CD14-positive monocyte (primary cell): ENCODE measurements around the gene MLXIP. TPM values are rescaled to one million over a fixed set of nuclear protein-coding genes. Genes with fewer than 3 reads are reported as not detected.

Experiments used
- DNase-seq, 3 donors: peaks; one replicate each; pipeline ENCODE4 v3.0.0-alpha.2; 2011 to 2022
- H2AFZ ChIP-seq: 2 replicates; pipeline ENCODE4 v1.6.0; 2012; ENCODE audit warnings: mild to moderate bottlenecking, low read depth, low read length, inconsistent platforms; ENCODE audit not compliant: insufficient read depth, poor library complexity, severe bottlenecking
- H3K27ac ChIP-seq, 2 donors: 1 replicate in 1 of 2; 2 replicates in 1 of 2; pipeline ENCODE4 v1.5.1; 2012 to 2013; ENCODE audit warnings: low read length in 2 of 2, control low read depth in 1 of 2, inconsistent platforms in 1 of 2, low read depth in 1 of 2, mild to moderate bottlenecking in 1 of 2
- H3K27me3 ChIP-seq, 2 donors: one replicate each; pipeline versions ENCODE4 v1.6.0 to v1.6.1; 2011 to 2013; ENCODE audit warnings: low read length in 2 of 2; ENCODE audit not compliant: control insufficient read depth in 2 of 2, insufficient read depth in 2 of 2
- H3K36me3 ChIP-seq, 2 donors: replicated peaks in 1 of 2; 1 replicate in 1 of 2; 2 replicates in 1 of 2; pipeline versions ENCODE4 v1.5.1 to v1.6.1; 2012 to 2013; ENCODE audit warnings: low read length in 2 of 2, control low read depth in 1 of 2, inconsistent platforms in 1 of 2, mild to moderate bottlenecking in 1 of 2; ENCODE audit not compliant: insufficient read depth in 2 of 2, control insufficient read depth in 1 of 2
- H3K4me1 ChIP-seq, 2 donors: 1 replicate in 1 of 2; 2 replicates in 1 of 2; pipeline versions ENCODE4 v1.5.1 to v1.6.1; 2012 to 2013; ENCODE audit warnings: low read length in 2 of 2, control low read depth in 1 of 2, inconsistent platforms in 1 of 2, mild to moderate bottlenecking in 1 of 2, moderate library complexity in 1 of 2; ENCODE audit not compliant: insufficient read depth in 2 of 2, control insufficient read depth in 1 of 2
- H3K4me2 ChIP-seq: replicated peaks from 2 replicates; pipeline ENCODE3; 2012; ENCODE audit warnings: low read length, moderate library complexity, mild to moderate bottlenecking; ENCODE audit not compliant: poor library complexity, severe bottlenecking; ENCODE audit errors: extremely low read depth
- H3K4me3 ChIP-seq, 3 experiments: fragments of 200-600 bp in 1 of 3; sonication (generic) in 1 of 3; replicated peaks in 1 of 3; 1 replicate in 2 of 3; 2 replicates in 1 of 3; pipeline ENCODE4 v1.5.1; 2011 to 2013; ENCODE audit warnings: low read length in 3 of 3, mild to moderate bottlenecking in 3 of 3, control low read depth in 2 of 3, low read depth in 2 of 3, inconsistent platforms in 1 of 3, moderate library complexity in 1 of 3
- H3K79me2 ChIP-seq: 2 replicates; pipeline ENCODE4 v1.6.0; 2012; ENCODE audit warnings: mild to moderate bottlenecking, control low read depth, inconsistent platforms, low read length, moderate library complexity; ENCODE audit not compliant: insufficient read depth
- H3K9ac ChIP-seq: 2 replicates; pipeline ENCODE4 v1.6.0; 2017; ENCODE audit warnings: low read length, mild to moderate bottlenecking; ENCODE audit not compliant: insufficient read depth, poor library complexity, severe bottlenecking
- H3K9me3 ChIP-seq, 2 donors: replicated peaks in 1 of 2; 1 replicate in 1 of 2; 2 replicates in 1 of 2; pipeline versions ENCODE4 v1.5.1 to v1.6.1; 2012 to 2013; ENCODE audit warnings: low read length in 2 of 2, control low read depth in 1 of 2; ENCODE audit not compliant: control insufficient read depth in 1 of 2, insufficient read depth in 1 of 2
- H4K20me1 ChIP-seq: 2 replicates; pipeline ENCODE4 v1.6.0; 2012; ENCODE audit warnings: mild to moderate bottlenecking, low read length, control low read depth, moderate library complexity; ENCODE audit not compliant: insufficient read depth
- H3K27ac Mint-ChIP-seq, 7 donors: one replicate each; pipeline ENCODE4 v1.8.0; 2020; ENCODE audit warnings: mild to moderate bottlenecking in 7 of 7, mixed read lengths in 7 of 7, moderate library complexity in 6 of 7, inconsistent platforms in 2 of 7
- H3K27me3 Mint-ChIP-seq, 3 donors: one replicate each; pipeline ENCODE4 v1.8.0; 2021 to 2022; ENCODE audit warnings: low read depth in 3 of 3, mild to moderate bottlenecking in 3 of 3, mixed read lengths in 3 of 3, moderate library complexity in 3 of 3, inconsistent platforms in 1 of 3
- H3K36me3 Mint-ChIP-seq, 2 donors: one replicate each; pipeline ENCODE4 v1.8.0; 2020; ENCODE audit warnings: mixed read lengths in 2 of 2, inconsistent platforms in 1 of 2, mild to moderate bottlenecking in 1 of 2
- H3K4me1 Mint-ChIP-seq: one replicate; pipeline ENCODE4 v1.8.0; 2020; ENCODE audit warnings: mild to moderate bottlenecking, mixed read lengths
- H3K4me3 Mint-ChIP-seq, 2 donors: one replicate each; pipeline ENCODE4 v1.8.0; 2020; ENCODE audit warnings: mild to moderate bottlenecking in 2 of 2, mixed read lengths in 2 of 2, moderate library complexity in 1 of 2
- H3K9me3 Mint-ChIP-seq, 7 donors: one replicate each; pipeline ENCODE4 v1.8.0; 2020 to 2022; ENCODE audit warnings: mixed read lengths in 7 of 7, mild to moderate bottlenecking in 6 of 7, moderate library complexity in 6 of 7, inconsistent platforms in 2 of 7
- CTCF ChIP-seq: fragments of 200-600 bp; IDR thresholded peaks from one replicate; pipeline ENCODE4 v1.8.0; 2022; ENCODE audit warnings: antibody characterized with exemption, mild to moderate bottlenecking
- WGBS: methylation state at CpG from one replicate; pipeline ENCODE4 v1.1.5; 2013; ENCODE audit warnings: missing lambda C conversion rate; ENCODE audit not compliant: insufficient coverage; 5-methylcytosine and 5-hydroxymethylcytosine counted together
- intact Hi-C, 2 donors: fragments of 100-400 bp; cut with micrococcal nuclease; formaldehyde crosslinking; loops; one replicate each; pipeline versions ENCODE4 v1.15.0 to v1.15.1; 2023
- polyA plus RNA-seq, 3 donors: library from polyadenylated mRNA; depleted of rRNA in 1 of 3; unstranded in 2 of 3; stranded (reverse) in 1 of 3; fragments of 300-500 nt in 2 of 3; fragments of >200 nt in 1 of 3; fragmentation: Illumina TruSeq in 2 of 3; gene quantifications; 1 replicate in 2 of 3; 2 replicates in 1 of 3; pipeline ENCODE4 v1.2.3, GENCODE V29; 2012 to 2021

The MLXIP gene
- polyA plus RNA-seq, 3 donors, result 4.5 to 44.8 (median 4.6) TPM

DNA sequence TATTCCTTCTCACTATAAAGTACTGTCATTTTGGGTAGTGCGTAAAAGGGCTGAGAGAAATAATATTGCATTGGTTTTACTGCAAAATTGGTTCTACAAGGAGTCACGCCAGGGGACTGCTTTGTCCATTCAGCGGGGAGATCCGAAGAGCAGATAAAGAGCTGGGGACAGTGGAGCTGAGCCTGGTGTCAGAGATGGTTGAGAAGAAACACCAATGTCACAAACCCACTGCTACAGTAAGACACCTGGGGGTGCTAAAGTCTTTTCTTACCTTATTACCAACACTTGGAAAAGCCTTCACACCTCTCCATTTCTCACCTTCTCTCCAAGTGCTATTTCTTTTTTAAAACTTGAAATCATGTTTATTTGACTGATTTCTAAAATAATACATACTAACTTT is 81.3 kb downstream of the MLXIP start:
- Histone ChIP-seq H3K9ac (no peak overlapping the region), H3K27ac (no peak overlapping the region), H3K36me3 (no peaks in the 10 kb centered on the region), H3K4me1 (no peaks in the 10 kb centered on the region), H3K79me2 (no peaks in the 10 kb centered on the region), H2AFZ (no peak overlapping the region), H3K4me2 (no peak overlapping the region), H4K20me1 (no peaks in the 10 kb centered on the region), H3K9me3 (no peaks in the 10 kb centered on the region), H3K4me3 (no peak overlapping the region), H3K27me3 (no peaks in the 10 kb centered on the region)
- no CpG with 5 or more reads among the region's 4 CpGs for WGBS
- intact Hi-C loops, result no loop called here
- Mint-ChIP-seq H3K36me3 (no peaks in the 10 kb centered on the region), H3K4me3 (no peak overlapping the region), H3K4me1 (no peaks in the 10 kb centered on the region), H3K27me3 (peaks cover 0 to 6% (median 0%) of the 10 kb centered on the region in 3 donors), H3K27ac (no peak overlapping the region), H3K9me3 (peaks cover 0 to 3% (median 0%) of the 10 kb centered on the region in 7 donors)
- no peak for DNase-seq
- TF ChIP-seq CTCF, result no peak

- intact Hi-C loops, result no loop called here
- Mint-ChIP-seq H3K4me1 (no peaks in the 10 kb centered on the region), H3K27ac (no peak overlapping the region), H3K27me3 (peaks cover 0 to 4% (median 0%) of the 10 kb centered on the region in 3 donors), H3K4me3 (no peak overlapping the region), H3K9me3 (peaks cover 0 to 3% (median 0%) of the 10 kb centered on the region in 7 donors), H3K36me3 (no peaks in the 10 kb centered on the region)
- no peak for TF ChIP-seq CTCF
- Histone ChIP-seq H2AFZ (no peak overlapping the region), H3K4me2 (no peak overlapping the region), H3K9me3 (no peaks in the 10 kb centered on the region), H4K20me1 (no peaks in the 10 kb centered on the region), H3K79me2 (no peaks in the 10 kb centered on the region), H3K4me1 (no peaks in the 10 kb centered on the region), H3K27me3 (no peaks in the 10 kb centered on the region), H3K9ac (no peak overlapping the region), H3K36me3 (no peaks in the 10 kb centered on the region), H3K27ac (no peak overlapping the region), H3K4me3 (no peak overlapping the region)
- no peak for DNase-seq
- no CpG with 5 or more reads among the region's 11 CpGs for WGBS
Observed at GRCh38 chr12:122160761-122161160, 82.2 kb downstream of the MLXIP start.
